GM18909 (cell line): ENCODE results near the gene NTRK1.

Source experiments
- ATAC-seq: cut with Tn5 transposase; IDR thresholded peaks from one replicate; pipeline ENCODE4 v1.9.1; 2021; ENCODE audit warnings: mild to moderate bottlenecking; ENCODE audit not compliant: unreplicated experiment, poor library complexity

Gene NTRK1

GRCh38 chr1:156836892-156837291 lies 23.8 kb upstream of the NTRK1 start:
- ATAC-seq: no peak

GRCh38 chr1:156838972-156839371 lies 21.7 kb upstream of the NTRK1 start:
- no peak for ATAC-seq

- no peak for ATAC-seq
Observed at GRCh38 chr1:156839426-156840109, 21.1 kb upstream of the NTRK1 start.

DNA sequence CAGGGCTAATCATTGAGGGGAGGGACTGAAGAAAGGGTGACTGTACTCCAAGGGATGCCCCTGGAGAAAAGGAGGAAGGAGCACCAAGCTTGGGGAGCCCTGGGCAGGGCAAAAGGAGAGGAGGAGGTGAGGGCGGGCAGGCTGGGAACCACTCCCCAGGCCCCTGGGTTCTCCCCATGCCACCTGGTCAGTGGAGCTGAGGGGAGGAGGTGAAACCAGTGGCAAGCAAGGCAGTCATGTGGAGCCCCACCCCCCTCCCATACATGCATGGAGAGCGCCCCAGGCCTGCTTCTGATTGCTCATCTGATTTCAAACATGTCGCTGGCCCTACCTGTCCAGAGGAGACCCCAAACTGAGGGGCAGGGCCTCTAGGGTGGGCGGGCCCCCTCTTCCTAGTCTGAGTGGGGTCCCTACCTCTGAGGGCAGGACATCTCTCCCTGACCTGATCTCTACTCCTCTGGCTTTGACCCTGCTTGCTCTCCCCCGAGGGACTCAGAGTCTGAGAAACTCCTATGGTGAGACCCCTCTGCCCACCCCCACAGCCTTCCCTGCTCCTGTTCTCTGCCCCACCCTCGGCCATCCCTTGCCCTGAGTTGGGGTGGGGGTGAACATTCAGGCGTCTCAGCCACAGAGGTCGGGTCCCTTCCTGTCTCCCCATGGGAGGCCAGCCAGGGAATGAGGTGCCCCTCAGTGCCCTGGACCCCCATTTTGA lies 20.3 kb upstream of the NTRK1 start:
- no peak for ATAC-seq

DNA sequence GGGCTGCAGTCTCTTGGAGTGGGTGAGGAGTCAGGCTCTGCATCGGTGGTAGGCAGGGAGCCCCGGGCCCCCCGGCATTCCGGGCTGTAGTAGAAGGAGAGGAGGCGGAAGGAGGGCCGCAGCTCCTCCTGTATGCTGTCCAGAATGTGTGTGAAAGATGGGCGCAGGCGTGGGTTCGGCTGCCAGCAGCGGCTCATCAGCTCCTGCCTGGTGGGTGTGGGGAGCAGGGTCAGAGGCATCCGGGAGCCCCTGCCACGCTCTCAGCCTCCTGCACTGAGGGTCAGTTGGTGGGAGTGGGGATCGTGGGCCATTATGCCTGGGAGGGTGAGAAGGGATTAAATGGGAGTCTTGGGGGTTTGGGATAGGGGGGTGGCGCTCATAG lies 19.8 kb upstream of the NTRK1 start:
- ATAC-seq: no peak

- no peak for ATAC-seq
Observed at GRCh38 chr1:156841295-156841855, 19.3 kb upstream of the NTRK1 start.

DNA sequence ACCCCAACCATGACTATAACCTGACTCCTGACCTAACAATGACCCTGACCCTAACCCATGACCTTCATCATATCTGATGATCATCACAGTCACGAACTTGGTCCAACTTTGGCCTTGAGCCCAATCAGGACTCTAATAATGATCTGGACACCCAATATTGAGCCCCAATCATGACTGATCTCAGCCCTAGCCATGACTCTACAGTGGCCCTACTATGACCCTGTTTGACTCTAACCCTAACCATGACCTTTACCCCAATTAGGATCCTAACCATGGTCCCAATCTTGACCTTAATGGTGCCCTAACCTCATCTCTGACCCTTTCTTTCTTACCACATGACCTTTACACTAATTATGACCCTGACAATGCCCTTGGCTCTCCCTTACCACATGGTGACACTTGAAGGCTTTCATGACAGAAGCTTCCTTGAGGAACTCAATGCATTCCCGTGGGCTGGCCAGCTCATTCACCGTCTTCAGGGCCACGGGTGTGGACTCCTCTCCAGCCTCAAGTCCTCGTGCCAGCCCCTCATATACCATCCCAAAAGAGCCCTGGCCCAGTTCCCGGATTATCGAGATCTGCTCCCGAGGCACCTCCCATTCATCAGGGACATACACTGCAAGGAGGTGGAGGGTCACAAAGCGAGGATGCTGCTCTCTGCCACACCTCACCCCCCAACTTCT lies 17.9 kb upstream of the NTRK1 start:
- ATAC-seq: no peak

DNA sequence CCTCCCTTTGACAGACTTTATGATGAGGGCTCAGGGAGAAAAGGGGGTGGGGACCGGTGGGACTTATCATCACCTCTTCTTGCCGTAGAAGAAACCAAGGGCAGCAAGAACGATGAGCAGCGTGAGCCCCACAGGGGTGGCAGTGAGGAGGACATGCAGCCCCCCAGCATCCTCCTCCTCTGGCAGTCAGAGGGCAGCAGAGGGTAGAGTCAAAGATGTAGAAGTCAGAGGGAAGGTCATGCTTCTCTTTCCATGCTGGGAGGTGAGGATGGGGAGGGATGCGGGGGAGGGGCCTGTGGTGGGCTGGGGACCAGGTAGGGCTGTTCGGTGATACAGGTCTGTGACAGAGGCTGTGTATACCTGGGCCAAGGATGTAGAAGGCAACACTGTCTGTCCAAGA lies 16.6 kb upstream of the NTRK1 start:
- no peak for ATAC-seq

DNA sequence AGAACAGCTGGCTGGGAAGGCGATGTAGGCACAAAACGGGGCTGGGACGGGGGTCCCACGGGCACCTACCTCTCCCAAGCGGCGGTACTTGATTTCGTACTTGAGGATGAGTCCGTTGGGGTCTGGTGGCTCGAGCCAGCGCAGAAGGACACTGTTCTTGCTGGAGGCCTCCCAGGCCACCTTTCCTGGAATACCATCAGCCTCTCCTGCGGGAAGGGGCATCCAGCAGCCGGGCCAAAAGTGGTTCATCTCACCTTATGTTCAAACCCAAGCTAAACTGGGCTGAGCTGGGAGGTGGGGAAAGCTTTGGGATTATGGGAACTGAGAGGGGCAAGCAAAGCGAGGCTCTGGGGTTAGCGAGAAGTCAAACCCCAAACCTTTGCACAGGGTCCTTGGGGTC lies 16.0 kb upstream of the NTRK1 start:
- no peak for ATAC-seq

DNA sequence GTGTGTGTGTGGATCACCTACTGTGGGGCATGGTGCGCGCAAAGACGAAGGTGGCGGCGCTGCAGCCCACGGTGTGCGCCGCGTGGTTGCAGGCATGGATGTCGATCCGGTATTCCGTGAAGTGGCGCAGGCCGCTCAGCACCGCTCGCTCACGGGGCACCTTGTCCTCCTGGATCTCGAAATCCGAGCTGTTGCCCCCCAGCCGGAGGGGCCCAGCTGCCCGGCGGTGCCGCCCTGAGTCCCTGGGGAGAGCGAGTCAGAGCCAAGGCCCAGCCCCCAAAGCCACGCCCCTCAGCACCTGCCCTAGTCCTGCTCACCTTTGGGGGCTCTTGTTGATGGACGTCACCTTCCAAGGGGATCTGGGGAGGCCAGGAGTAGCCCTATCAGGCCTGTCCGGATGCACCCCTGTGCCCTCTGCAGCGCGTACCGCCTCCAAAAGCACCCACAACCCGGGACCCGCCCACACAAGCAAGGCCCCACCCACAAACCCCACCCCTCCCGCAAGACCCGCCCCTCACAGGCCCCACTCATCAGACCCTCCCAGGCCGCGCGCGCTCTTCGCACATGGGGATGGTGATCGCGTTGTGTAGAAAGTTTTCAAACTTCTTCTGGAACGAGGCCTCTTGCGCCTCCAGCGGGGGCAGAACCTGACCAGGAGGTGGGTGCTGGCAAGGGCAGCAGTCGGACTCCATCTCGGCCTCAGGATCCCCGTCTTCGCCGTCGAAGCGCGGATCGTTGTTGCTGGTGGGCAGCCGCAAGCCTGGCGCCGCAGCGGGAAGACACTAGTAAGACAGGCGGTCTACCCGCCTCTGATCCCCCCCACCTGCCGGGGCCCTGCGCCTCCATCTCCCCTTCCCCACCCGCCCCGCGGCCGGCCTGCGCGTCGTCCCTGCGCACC lies 15.4 kb upstream of the NTRK1 start:
- no peak for ATAC-seq

GRCh38 chr1:156845953-156846545 lies 14.6 kb upstream of the NTRK1 start:
- ATAC-seq: no peak

- ATAC-seq: no peak
Observed at GRCh38 chr1:156846643-156847042, 14.0 kb upstream of the NTRK1 start.

DNA sequence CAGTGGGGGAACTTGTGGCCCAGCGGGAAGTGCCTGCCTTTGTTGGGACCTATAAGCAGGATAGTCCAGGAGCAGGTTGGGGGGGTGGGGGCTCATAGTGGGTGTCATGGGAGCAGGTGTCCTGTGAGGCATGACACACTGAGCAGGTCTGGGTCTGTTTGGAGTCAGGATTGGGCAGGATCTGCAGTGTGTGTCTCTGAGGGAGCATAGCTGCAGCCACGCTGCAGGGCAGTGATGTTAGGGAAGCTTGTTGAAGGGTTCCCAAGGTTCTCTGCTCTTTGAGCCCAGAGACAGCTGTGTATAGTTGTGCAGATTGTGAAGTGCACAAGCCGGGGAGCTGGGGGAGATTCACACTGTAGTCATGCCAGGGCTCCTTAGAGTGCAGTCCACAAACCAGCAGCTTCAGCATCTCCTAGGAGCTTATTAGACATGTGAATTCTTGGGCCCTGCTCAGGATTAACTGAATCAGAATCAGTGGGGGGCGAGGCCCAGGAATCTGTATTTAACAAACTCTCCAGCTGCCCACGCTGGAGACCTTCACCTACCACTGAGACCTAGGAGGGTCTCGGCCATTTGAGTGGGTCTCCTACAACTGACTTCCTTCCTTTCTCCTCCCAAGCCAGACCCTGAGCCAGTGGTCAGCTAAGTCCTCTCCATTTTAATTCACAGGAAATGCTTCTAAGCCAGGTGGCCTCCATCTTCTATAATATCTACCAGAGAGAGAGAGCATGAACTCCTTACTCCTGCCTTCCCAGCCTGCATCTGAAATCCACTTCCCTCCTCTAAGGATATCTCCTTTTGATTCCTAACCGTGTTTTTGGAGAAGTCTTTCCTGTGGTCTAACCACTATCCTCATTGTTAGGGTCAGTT lies 12.8 kb upstream of the NTRK1 start:
- no peak for ATAC-seq

- ATAC-seq: no peak
Observed at GRCh38 chr1:156848461-156849150, 12.1 kb upstream of the NTRK1 start.

DNA sequence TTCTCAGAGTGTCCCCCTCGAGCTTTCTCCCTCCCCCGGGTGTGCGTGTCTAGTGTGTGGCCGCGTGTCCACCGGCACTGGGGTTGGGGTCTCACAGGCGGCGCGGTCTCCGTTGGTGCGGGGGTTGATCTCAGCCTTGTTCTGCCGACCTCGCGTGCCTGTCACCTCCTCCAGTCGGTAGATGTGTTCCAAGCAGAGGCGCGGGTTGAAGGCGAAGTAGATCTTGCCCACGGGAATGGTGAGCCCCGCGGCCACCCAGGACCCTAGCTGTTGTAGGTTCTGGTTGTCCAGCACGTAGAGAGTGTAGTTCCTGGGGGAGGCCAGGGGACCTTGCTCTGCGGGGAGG lies 11.5 kb upstream of the NTRK1 start:
- ATAC-seq: no peak

GRCh38 chr1:156851779-156852417 lies 8.8 kb upstream of the NTRK1 start:
- no peak for ATAC-seq

DNA sequence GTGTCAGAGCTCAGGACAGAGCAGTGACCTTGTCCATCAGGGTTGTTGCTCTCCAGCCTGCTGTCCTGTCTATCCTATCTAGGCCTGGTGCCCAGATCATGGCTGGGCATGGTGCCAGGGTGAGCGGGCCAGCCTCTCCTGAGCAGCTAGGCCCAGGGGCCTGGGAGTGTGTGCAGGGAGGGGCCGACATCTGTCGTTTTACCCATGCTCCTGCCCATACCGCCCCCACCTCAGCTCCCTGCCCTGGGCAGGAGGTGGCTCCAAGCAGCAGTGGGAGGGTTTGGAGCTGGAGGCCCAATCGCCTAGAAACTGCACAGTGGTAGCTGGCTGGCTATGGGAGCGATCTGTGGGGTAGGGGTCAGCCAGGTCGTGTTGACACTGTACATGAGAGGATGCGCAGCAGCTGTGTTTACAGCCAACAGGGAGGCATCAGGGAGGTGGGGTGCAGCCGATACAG lies 8.2 kb upstream of the NTRK1 start:
- no peak for ATAC-seq

DNA sequence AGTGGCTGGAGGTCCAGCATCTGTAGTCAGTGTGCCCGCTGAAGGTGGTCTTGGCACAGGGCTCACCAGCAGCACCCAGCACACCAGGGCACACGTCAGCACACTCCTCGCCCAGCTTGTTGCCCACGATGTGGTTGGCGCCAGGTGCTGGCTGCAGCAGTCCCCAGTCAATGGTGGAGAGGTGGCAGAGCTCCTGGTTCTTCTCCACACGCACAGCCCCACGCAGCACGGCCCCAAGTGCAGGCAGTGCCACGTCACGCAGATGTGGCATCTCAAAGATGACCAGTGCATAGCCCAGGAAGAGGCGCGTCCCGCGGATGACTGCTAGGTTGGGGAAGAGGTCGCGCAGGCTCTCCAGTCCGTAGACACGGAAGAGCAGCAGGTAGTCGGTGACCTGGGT lies 6.9 kb upstream of the NTRK1 start:
- ATAC-seq: no peak
